Brain microvascular endothelial cell (primary cell): ENCODE data around the gene ZNHIT3.
"Not testable (repeated sequence)": the region's sequence is repeated elsewhere in the genome, so short reads cannot be mapped to it uniquely, and the experiment has no call there.

Experiments used
- DNase-seq: peaks from one replicate; pipeline ENCODE4 v3.0.0-alpha.2; 2020
- H3K27ac ChIP-seq: fragments of 250-450 bp; sonication (Bioruptor Pico); 2 replicates; pipeline ENCODE4 v1.5.1; 2020; ENCODE audit warnings: mild to moderate bottlenecking, moderate library complexity
- H3K27me3 ChIP-seq: fragments of 250-450 bp; sonication (Bioruptor Pico); replicated peaks from 2 replicates; pipeline ENCODE4 v1.5.1; 2020; ENCODE audit warnings: mild to moderate bottlenecking
- H3K36me3 ChIP-seq: fragments of 250-450 bp; sonication (Bioruptor Pico); replicated peaks from 2 replicates; pipeline ENCODE4 v1.5.1; 2020; ENCODE audit warnings: mild to moderate bottlenecking
- H3K4me3 ChIP-seq: 2 replicates; pipeline ENCODE4 v1.5.1; 2011; ENCODE audit warnings: low read depth, mild to moderate bottlenecking, control low read depth, low read length, moderate library complexity
- CTCF ChIP-seq: IDR thresholded peaks from 2 replicates; pipeline ENCODE4 v1.5.1; 2011; ENCODE audit warnings: low read depth, mild to moderate bottlenecking, moderate library complexity, low read length, control low read depth, inconsistent platforms; ENCODE audit errors: missing control alignments
- in situ Hi-C: cut with HindIII; loops from 2 replicates; pipeline ENCODE4 v1.10.0; 2017; ENCODE audit warnings: low sequenced_read_pairs, low pct_ligation_motif_present

ZNHIT3 gene

GRCh38 chr17:36469733-36470132, 16.7 kb upstream of the ZNHIT3 start:
- H3K27ac ChIP-seq = no peak overlapping the region
- H3K27me3 ChIP-seq = peaks cover 5% of the 10 kb centered on the region
- no peak for DNase-seq
- no peak overlapping the region for H3K4me3 ChIP-seq
- in situ Hi-C loops = no loop called here
- H3K36me3 ChIP-seq = no peaks in the 10 kb centered on the region
- no peak for TF ChIP-seq CTCF

GRCh38 chr17:36470499-36470898, 16.0 kb upstream of the ZNHIT3 start:
- no peak for DNase-seq
- in situ Hi-C loops = no loop called here
- Histone ChIP-seq H3K36me3 (no peaks in the 10 kb centered on the region), H3K4me3 (no peak overlapping the region), H3K27ac (no peak overlapping the region), H3K27me3 (no peaks in the 10 kb centered on the region)
- TF ChIP-seq CTCF = no peak

- no peaks in the 10 kb centered on the region for H3K27me3 ChIP-seq
- H3K27ac ChIP-seq = no peak overlapping the region
- H3K4me3 ChIP-seq = no peak overlapping the region
- no peaks in the 10 kb centered on the region for H3K36me3 ChIP-seq
- in situ Hi-C loops = no loop called here
- DNase-seq = no peak
- TF ChIP-seq CTCF = no peak
Measured at GRCh38 chr17:36474571-36474970, 11.9 kb upstream of the ZNHIT3 start.

- Histone ChIP-seq H3K27me3 (no peaks in the 10 kb centered on the region), H3K4me3 (no peak overlapping the region), H3K27ac (no peak overlapping the region), H3K36me3 (no peaks in the 10 kb centered on the region)
- in situ Hi-C loops = no loop called here
- TF ChIP-seq CTCF = no peak
- no peak for DNase-seq
Measured at GRCh38 chr17:36475346-36475970, 11.0 kb upstream of the ZNHIT3 start.

- Histone ChIP-seq H3K36me3 (no peaks in the 10 kb centered on the region), H3K27ac (no peak overlapping the region), H3K27me3 (peaks cover 6% of the 10 kb centered on the region), H3K4me3 (no peak overlapping the region)
- no peak for DNase-seq
- in situ Hi-C loops = no loop called here
- no peak for TF ChIP-seq CTCF
Measured at GRCh38 chr17:36481829-36482228, 4.7 kb upstream of the ZNHIT3 start.

- Histone ChIP-seq H3K36me3 (no peaks in the 10 kb centered on the region), H3K27me3 (peaks cover 6% of the 10 kb centered on the region), H3K4me3 (peak overlapping the region; percentile 20), H3K27ac (no peak overlapping the region)
- peak; percentile 67 for DNase-seq
- TF ChIP-seq CTCF = peak; percentile 74
- in situ Hi-C loops = no loop called here
Measured at GRCh38 chr17:36482611-36483504, 3.6 kb upstream of the ZNHIT3 start.

- H3K27ac ChIP-seq, H3K4me3 ChIP-seq, H3K27me3 ChIP-seq, in situ Hi-C loops, H3K36me3 ChIP-seq, DNase-seq: not testable (repeated sequence)
Measured at GRCh38 chr17:36484021-36484420, 2.5 kb upstream of the ZNHIT3 start.
